K562 (cell line): ENCODE data around the gene ADCY9. TPM values are rescaled to one million over a fixed set of nuclear protein-coding genes. Genes with fewer than 3 reads are reported as not detected.

Experiments
- ATAC-seq: fragments of 200-7000 bp; cut with Tn5 transposase; 3 replicates; pipeline ENCODE4 v1.9.1; 2020; ENCODE audit warnings: moderate library complexity
- BruUV-seq: library from RNA; stranded (reverse); fragments of 400-500 nt; replicated peaks from 2 replicates; lab custom pipeline; 2021; lab: Mats Ljungman, UMichigan
- CTCF ChIA-PET: fragments of 300-600 bp; formaldehyde crosslinking; extraction: SDS; loops from one replicate; lab custom pipeline; 2021; ENCODE audit warnings: low intra/inter-chr PET ratio; lab: Yijun Ruan, JAX
- POLR2A ChIA-PET: fragments of 300-600, 350-650 bp; sonication (Branson Sonifier 250); formaldehyde crosslinking; extraction: SDS; loops from one replicate; lab custom pipeline; 2021; ENCODE audit warnings: antibody characterized with exemption, inconsistent platforms; lab: Yijun Ruan, JAX
- DNase-seq, 4 experiments: peaks; one replicate each; pipeline versions ENCODE4 v3.0.0 to v3.0.0-alpha.2; 2011 to 2018; ENCODE audit warnings: low spot score in 3 of 4, mixed read lengths in 3 of 4; ENCODE audit errors: extremely low read depth in 1 of 4
- FAIRE-seq: peaks from 2 replicates; lab custom pipeline; 2011; peaks lifted over from hg19 to GRCh38; lab: Jason Lieb, UNC
- H2AFZ ChIP-seq: 2 replicates; pipeline ENCODE4 v1.6.0; 2011; ENCODE audit warnings: low read depth, low read length, control low read depth, inconsistent platforms
- H3K27ac ChIP-seq: fragments of 200-600 bp; 3 replicates; pipeline ENCODE4 v1.8.0; 2011; ENCODE audit warnings: low read depth, mild to moderate bottlenecking, control low read depth, inconsistent platforms, low read length, moderate library complexity, mixed read lengths; ENCODE audit errors: extremely low read depth
- H3K27me3 ChIP-seq, 2 experiments: fragments of 300-600 bp in 1 of 2; 2 replicates in 1 of 2; 3 replicates in 1 of 2; pipeline versions ENCODE4 v1.6.0 to v1.8.0; 2011; ENCODE audit warnings: inconsistent platforms in 2 of 2, low read length in 2 of 2, mild to moderate bottlenecking in 1 of 2, mixed read lengths in 1 of 2, moderate library complexity in 1 of 2; ENCODE audit not compliant: control insufficient read depth in 2 of 2, insufficient read depth in 2 of 2
- H3K36me3 ChIP-seq: fragments of 300-600 bp; 3 replicates; pipeline ENCODE4 v1.8.0; 2011; ENCODE audit warnings: mild to moderate bottlenecking, low read length, inconsistent platforms; ENCODE audit not compliant: control insufficient read depth, insufficient read depth
- H3K4me1 ChIP-seq, 2 experiments: fragments of 200-600 bp in 1 of 2; replicated peaks in 1 of 2; 2 replicates in 1 of 2; 3 replicates in 1 of 2; pipeline versions ENCODE4 v1.5.1 to v1.8.0; 2011; ENCODE audit warnings: inconsistent platforms in 2 of 2, low read length in 2 of 2, mild to moderate bottlenecking in 1 of 2, mixed read lengths in 1 of 2, moderate library complexity in 1 of 2; ENCODE audit not compliant: control insufficient read depth in 2 of 2, insufficient read depth in 2 of 2
- H3K4me2 ChIP-seq: 2 replicates; pipeline ENCODE4 v1.6.1; 2011; ENCODE audit warnings: low read length, control low read depth, inconsistent platforms, mixed read lengths; ENCODE audit not compliant: insufficient read depth
- H3K4me3 ChIP-seq: fragments of 200-600 bp; sonication (generic), shearing (Covaris generic); 2 replicates; pipeline ENCODE4 v1.5.1; 2016; ENCODE audit warnings: control low read depth, inconsistent platforms
- H3K79me2 ChIP-seq: fragments of 200-600 bp; 3 replicates; pipeline ENCODE4 v1.8.0; 2011; ENCODE audit warnings: low read length, inconsistent platforms; ENCODE audit not compliant: control insufficient read depth, insufficient read depth
- H3K9ac ChIP-seq, 2 experiments: 2 replicates each; pipeline versions ENCODE4 v1.6.0 to v1.6.1; 2011; ENCODE audit warnings: low read depth in 2 of 2, low read length in 2 of 2, control low read depth in 1 of 2, inconsistent platforms in 1 of 2, mild to moderate bottlenecking in 1 of 2, mixed read lengths in 1 of 2; ENCODE audit not compliant: insufficient read depth in 1 of 2
- H3K9me1 ChIP-seq: one replicate; pipeline ENCODE4 v1.6.0; 2011; ENCODE audit warnings: inconsistent platforms, mild to moderate bottlenecking, low read length, moderate library complexity; ENCODE audit not compliant: control insufficient read depth, insufficient read depth
- H3K9me3 ChIP-seq: replicated peaks from 2 replicates; pipeline ENCODE4 v1.5.1; 2011; ENCODE audit warnings: low read depth, low read length, inconsistent platforms; ENCODE audit not compliant: control insufficient read depth, insufficient read depth
- H4K20me1 ChIP-seq: replicated peaks from 2 replicates; pipeline ENCODE4 v1.6.1; 2011; ENCODE audit warnings: low read length, inconsistent platforms, mixed read lengths; ENCODE audit not compliant: control insufficient read depth, insufficient read depth
- BCL6 ChIP-seq: fragments of 250-450 bp; sonication (Bioruptor Pico); IDR thresholded peaks from 2 replicates; pipeline ENCODE4 v1.4.0; 2020
- DACH1 ChIP-seq: fragments of 450-650 bp; IDR thresholded peaks from 2 replicates; pipeline ENCODE4 v1.6.1; 2018; ENCODE audit not compliant: partially characterized antibody
- HEY1 ChIP-seq: fragments of 250-450 bp; sonication (Bioruptor Pico); IDR thresholded peaks from 2 replicates; pipeline ENCODE4 v1.5.0; 2020; ENCODE audit warnings: mild to moderate bottlenecking, moderate library complexity, borderline replicate concordance
- HIVEP1 ChIP-seq: fragments of 250-450 bp; sonication (Bioruptor Pico); IDR thresholded peaks from 2 replicates; pipeline ENCODE4 v1.4.0; 2020; ENCODE audit warnings: mild to moderate bottlenecking
- NCOR1 ChIP-seq: fragments of 450-650 bp; IDR thresholded peaks from 2 replicates; pipeline ENCODE4 v1.6.1; 2016; ENCODE audit warnings: mild to moderate bottlenecking, moderate library complexity
- RFX1 ChIP-seq: fragments of 450-650 bp; IDR thresholded peaks from 2 replicates; pipeline ENCODE4 v1.6.1; 2016; ENCODE audit warnings: mild to moderate bottlenecking, moderate library complexity
- ZNF23 ChIP-seq: fragments of 250-450 bp; sonication (Bioruptor Pico); IDR thresholded peaks from 2 replicates; pipeline ENCODE4 v1.4.0; 2020; ENCODE audit warnings: mild to moderate bottlenecking
- ZNF280A ChIP-seq: fragments of 450-650 bp; IDR thresholded peaks from 2 replicates; pipeline ENCODE4 v1.6.1; 2018; ENCODE audit warnings: mild to moderate bottlenecking, low read depth; ENCODE audit not compliant: partially characterized antibody
- ZNF79 ChIP-seq: fragments of 250-450 bp; sonication (Bioruptor Pico); IDR thresholded peaks from 2 replicates; pipeline ENCODE4 v1.4.0; 2020; ENCODE audit warnings: low read depth, mild to moderate bottlenecking, moderate library complexity
- WGBS: fragments of 100-300 bp; shearing (Covaris generic); methylation state at CpG from one replicate; pipeline ENCODE4 v1.1.6; 2016; ENCODE audit warnings: low coverage, mixed read lengths; ENCODE audit not compliant: insufficient coverage; ENCODE audit errors: missing lambda C conversion rate; 5-methylcytosine and 5-hydroxymethylcytosine counted together
- in situ Hi-C: fragments of 300-500 bp; cut with MboI; formaldehyde crosslinking; loops from 4 replicates; pipeline ENCODE4 v1.15.0; 2018; ENCODE audit warnings: inconsistent platforms, mixed read lengths
- intact Hi-C: fragments of 100-400 bp; cut with micrococcal nuclease; formaldehyde crosslinking; loops from 2 replicates; pipeline ENCODE4 v1.14.2; 2022
- polyA plus RNA-seq, 8 experiments: library from polyadenylated mRNA; depleted of rRNA in 4 of 8; stranded (reverse) in 5 of 8; unstranded in 3 of 8; fragments of >200 nt; fragmentation: Nextera tagmentation in 2 of 8; fragmentation: Illumina TruSeq in 1 of 8; extraction: Ambion mirVana in 2 of 8; extraction: Trizol in 1 of 8; gene quantifications; 2 replicates each; pipeline versions ENCODE4 v1.2.1 to v1.2.3, GENCODE V29; 2011 to 2014; ENCODE audit warnings: inconsistent platforms in 1 of 8, missing spikeins in 1 of 8
- total RNA-seq, 7 experiments: library from RNA; depleted of rRNA in 6 of 7; stranded (reverse); fragments of >200 nt in 6 of 7; fragmentation: Illumina TruSeq in 2 of 7; extraction: Trizol in 2 of 7; gene quantifications; 2 replicates each; pipeline versions ENCODE4 v1.2.1 to v1.2.3, GENCODE V29; 2011 to 2021; ENCODE audit warnings: low replicate concordance in 1 of 7

The ADCY9 gene
- total and polyA plus RNA-seq, 9 of the 15 experiments (the other 6 are each of a cell fraction or from before 2014, with no cell fraction given), result 0.03 to 0.29 (median 0.17) TPM

GRCh38 chr16:3987231-3987630, 129.0 kb downstream of the ADCY9 start:
- Histone ChIP-seq H4K20me1 (peaks cover 11% of the 10 kb centered on the region), H3K4me3 (no peak overlapping the region), H3K36me3 (no peaks in the 10 kb centered on the region), H3K9me1 (no peaks in the 10 kb centered on the region), H3K9ac (no peak overlapping the region), H3K4me2 (no peak overlapping the region), H3K27ac (no peak overlapping the region), H2AFZ (no peak overlapping the region), H3K9me3 (no peaks in the 10 kb centered on the region), H3K79me2 (no peaks in the 10 kb centered on the region), H3K4me1 (peaks cover 0 to 17% of the 10 kb centered on the region in 2 experiments; a peak in 3 of 5 replicates), H3K27me3 (peaks cover 52 to 92% of the 10 kb centered on the region in 2 experiments)
- TF ChIP-seq RFX1, result no peak
- no peak for TF ChIP-seq HIVEP1 (CRISPR knock-in tag)
- TF ChIP-seq BCL6 (CRISPR knock-in tag), result no peak
- TF ChIP-seq ZNF79 (CRISPR knock-in tag), result no peak
- TF ChIP-seq DACH1, result no peak
- no peak for TF ChIP-seq HEY1 (CRISPR knock-in tag)
- TF ChIP-seq NCOR1, result no peak
- TF ChIP-seq ZNF23, result no peak
- no peak for TF ChIP-seq ZNF280A
- ATAC-seq, result no peak
- intact Hi-C loops (loop anchor here (10.0 kb wide), 2 partner anchors 208 to 418 kb away; no protein-coding TSS in a partner anchor), in situ Hi-C loops (loop anchor here (10.0 kb wide), 1 partner anchor 338 kb away; no protein-coding TSS in a partner anchor)
- DNase-seq, result no peak
- BruUV-seq, result no TSS peak
- POLR2A ChIA-PET, result no interaction called here
- FAIRE-seq, result no peak
- WGBS, result 1% methylated on average over 11 of the region's 13 CpGs
- CTCF ChIA-PET, result no interaction called here
